ENCODE data around the gene EHHADH.

EHHADH gene

GRCh38 chr3:185199206-185199605, 54.6 kb downstream of the EHHADH start:
- Histone ChIP-seq H3K36me3 (ENCODE audit: insufficient read depth, low read length) (no peaks in the 10 kb centered on the region), H3K4me2 (ENCODE audit: low read length) (no peak overlapping the region), H2AFZ (ENCODE audit: low read length) (no peak overlapping the region), H3K27me3 (ENCODE audit: insufficient read depth, low read length) (no peaks in the 10 kb centered on the region), H3K9ac (ENCODE audit: low read length) (no peak overlapping the region), H3K79me2 (ENCODE audit: insufficient read depth, low read length) (no peaks in the 10 kb centered on the region), H3K27ac (ENCODE audit: low read depth, low read length, poor library complexity, severe bottlenecking) (no peak overlapping the region), H3K4me3 (ENCODE audit: low read depth, low read length, poor library complexity, severe bottlenecking) (no peak overlapping the region), H3K9me3 (ENCODE audit: low read length) (no peaks in the 10 kb centered on the region), H3K9me2 (ENCODE audit: low read depth, low read length) (no peaks in the 10 kb centered on the region), H4K20me1 (ENCODE audit: insufficient read depth, low read length) (no peaks in the 10 kb centered on the region), H3F3A (ENCODE audit: insufficient read depth, low read length) (no peaks in the 10 kb centered on the region), H3K4me1 (ENCODE audit: insufficient read depth, low read length, severe bottlenecking) (no peaks in the 10 kb centered on the region)
- no peak for TF ChIP-seq EZH2 (IDR thresholded peaks at IDR 0.05; ENCODE audit: borderline replicate concordance, low read length)
- TF ChIP-seq CTCF (IDR thresholded peaks at IDR 0.05; ENCODE audit: low read length), result no peak

- Histone ChIP-seq H3K9ac (ENCODE audit: low read length) (no peak overlapping the region), H3K36me3 (ENCODE audit: insufficient read depth, low read length) (no peaks in the 10 kb centered on the region), H4K20me1 (ENCODE audit: insufficient read depth, low read length) (no peaks in the 10 kb centered on the region), H3K4me1 (ENCODE audit: insufficient read depth, low read length, severe bottlenecking) (no peaks in the 10 kb centered on the region), H3K4me2 (ENCODE audit: low read length) (no peak overlapping the region), H3K4me3 (ENCODE audit: low read depth, low read length, poor library complexity, severe bottlenecking) (no peak overlapping the region), H3K27ac (ENCODE audit: low read depth, low read length, poor library complexity, severe bottlenecking) (no peak overlapping the region), H3K9me3 (ENCODE audit: low read length) (no peaks in the 10 kb centered on the region), H3K27me3 (ENCODE audit: insufficient read depth, low read length) (no peaks in the 10 kb centered on the region), H3K9me2 (ENCODE audit: low read depth, low read length) (no peaks in the 10 kb centered on the region), H3F3A (ENCODE audit: insufficient read depth, low read length) (no peaks in the 10 kb centered on the region), H3K79me2 (ENCODE audit: insufficient read depth, low read length) (no peaks in the 10 kb centered on the region), H2AFZ (ENCODE audit: low read length) (no peak overlapping the region)
- no peak for TF ChIP-seq EZH2 (IDR thresholded peaks at IDR 0.05; ENCODE audit: borderline replicate concordance, low read length)
- TF ChIP-seq CTCF (IDR thresholded peaks at IDR 0.05; ENCODE audit: low read length), result no peak
Measured at GRCh38 chr3:185197068-185197467, 56.8 kb downstream of the EHHADH start.

- Histone ChIP-seq H2AFZ (ENCODE audit: low read length) (no peak overlapping the region), H3K27me3 (ENCODE audit: insufficient read depth, low read length) (no peaks in the 10 kb centered on the region), H3K27ac (ENCODE audit: low read depth, low read length, poor library complexity, severe bottlenecking) (no peak overlapping the region), H3K4me3 (ENCODE audit: low read depth, low read length, poor library complexity, severe bottlenecking) (no peak overlapping the region), H3K9me3 (ENCODE audit: low read length) (no peaks in the 10 kb centered on the region), H3K4me2 (ENCODE audit: low read length) (no peak overlapping the region), H3K4me1 (ENCODE audit: insufficient read depth, low read length, severe bottlenecking) (no peaks in the 10 kb centered on the region), H3K79me2 (ENCODE audit: insufficient read depth, low read length) (no peaks in the 10 kb centered on the region), H3K9me2 (ENCODE audit: low read depth, low read length) (no peaks in the 10 kb centered on the region), H4K20me1 (ENCODE audit: insufficient read depth, low read length) (no peaks in the 10 kb centered on the region), H3K9ac (ENCODE audit: low read length) (no peak overlapping the region), H3K36me3 (ENCODE audit: insufficient read depth, low read length) (no peaks in the 10 kb centered on the region), H3F3A (ENCODE audit: insufficient read depth, low read length) (no peaks in the 10 kb centered on the region)
- TF ChIP-seq CTCF (IDR thresholded peaks at IDR 0.05; ENCODE audit: low read length) (no peak), EZH2 (IDR thresholded peaks at IDR 0.05; ENCODE audit: borderline replicate concordance, low read length) (no peak)
Measured at GRCh38 chr3:185195652-185196051, 58.2 kb downstream of the EHHADH start.

All from OCI-LY1 (cell line).